Measurements from ENCODE around the gene SPTA1. TPM values are rescaled to one million over a fixed set of nuclear protein-coding genes. Genes with fewer than 3 reads are reported as not detected.

SPTA1 gene
- polyA plus RNA-seq, 2 donors: 0.04 TPM; not detected in 1

DNA sequence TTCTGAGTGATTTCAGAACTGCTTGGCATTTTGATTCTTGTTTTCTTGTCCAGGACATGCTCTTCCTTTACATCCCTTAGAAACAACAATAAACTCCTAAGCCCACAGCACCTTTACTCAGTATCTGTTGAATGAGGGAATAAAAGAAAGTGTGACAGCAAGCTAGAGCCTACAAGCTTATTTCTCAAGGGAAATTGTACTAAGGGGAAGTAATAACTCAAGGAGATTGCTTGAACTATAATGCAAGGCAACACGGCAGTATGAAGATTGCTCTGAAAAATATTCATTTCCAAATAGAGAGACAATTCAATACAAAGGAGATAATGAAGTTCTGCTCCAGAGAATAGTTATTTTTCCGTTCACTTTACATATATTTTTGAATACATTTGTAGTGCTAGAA lies 122.7 kb downstream of the SPTA1 start:
- Histone ChIP-seq H3K4me1 (ENCODE audit: control insufficient read depth in 2 of 2, insufficient read depth in 2 of 2, low read length in 1 of 2) (no peaks in the 10 kb centered on the region), H3K4me3 (ENCODE audit: low read depth in 1 of 2, low read length in 2 of 2) (no peak overlapping the region)
- 79 to 81% methylated on average over 2 of the region's 2 CpGs for WGBS, 2 donors

More for the DNA sequence above, 122.7 kb downstream of the SPTA1 start:
- no peak overlapping the region for H3K27ac ChIP-seq (ENCODE audit: low read depth in 2 of 2, low read length in 1 of 2)
- H3K9me3 ChIP-seq (ENCODE audit: control insufficient read depth in 2 of 2, insufficient read depth in 1 of 2, low read depth in 1 of 2, low read length in 1 of 2): peaks cover 0 to 3% of the 10 kb centered on the region in 2 donors
- H3K27me3 ChIP-seq (ENCODE audit: control insufficient read depth in 1 of 2, insufficient read depth in 2 of 2, low read length in 2 of 2): no peaks in the 10 kb centered on the region
- no peaks in the 10 kb centered on the region for H3K36me3 ChIP-seq (ENCODE audit: control insufficient read depth in 2 of 2, insufficient read depth in 2 of 2, low read length in 1 of 2)

Other genes starting within 250 kb of the SPTA1 start
- gene OR10K1, start 224.9 kb downstream of the SPTA1 start, polyA plus RNA-seq: not detected
- not detected for gene OR10R2, start 214.5 kb downstream of the SPTA1 start, polyA plus RNA-seq
- gene OR6Y1, start 132.3 kb downstream of the SPTA1 start, polyA plus RNA-seq: not detected
- not detected for gene OR6P1, start 116.1 kb downstream of the SPTA1 start, polyA plus RNA-seq
- not detected for gene OR10X1, start 106.8 kb downstream of the SPTA1 start, polyA plus RNA-seq
- not detected for gene OR10Z1, start 81.4 kb downstream of the SPTA1 start, polyA plus RNA-seq
- gene OR6K2, start 13.9 kb upstream of the SPTA1 start, polyA plus RNA-seq: not detected
- not detected for gene OR6K3, start 34.0 kb upstream of the SPTA1 start, polyA plus RNA-seq
- not detected for gene OR6K6, start 68.0 kb upstream of the SPTA1 start, polyA plus RNA-seq
- gene OR6N1, start 85.5 kb upstream of the SPTA1 start, polyA plus RNA-seq: not detected
- gene OR6N2, start 94.5 kb upstream of the SPTA1 start, polyA plus RNA-seq: not detected
- gene MNDA, start 144.6 kb upstream of the SPTA1 start, polyA plus RNA-seq: under 1 TPM; 0.49 to 0.93 TPM
- gene PYHIN1, start 244.8 kb upstream of the SPTA1 start, polyA plus RNA-seq: under 1 TPM; 0.28 to 0.31 TPM